ENCODE data around the gene UBE2N. TPM values are rescaled to one million over a fixed set of nuclear protein-coding genes. Genes with fewer than 3 reads are reported as not detected.

UBE2N gene
- polyA plus RNA-seq, 1 experiment, result 159 TPM

DNA sequence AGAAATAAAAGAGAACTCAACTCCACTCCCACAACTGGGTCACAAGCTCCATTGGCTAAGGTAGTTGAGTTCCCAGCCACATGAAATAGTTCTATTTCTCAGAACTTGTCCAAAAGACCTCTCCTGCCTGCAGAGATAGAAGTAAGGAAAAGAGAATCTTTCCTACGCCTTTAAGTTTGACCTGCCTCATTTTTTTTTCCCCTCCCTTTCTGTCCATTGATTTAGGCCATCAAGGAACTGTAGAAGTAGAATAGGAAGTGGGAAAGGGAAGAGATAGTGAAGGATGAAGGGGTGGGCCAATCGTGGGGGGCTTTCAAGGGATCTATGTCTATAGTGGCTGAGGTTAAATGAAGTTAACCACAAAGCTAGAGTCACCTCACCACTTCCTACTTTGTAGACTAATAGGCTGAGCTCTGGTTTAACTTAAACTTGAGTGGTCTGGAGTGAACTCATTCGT lies 77.9 kb downstream of the UBE2N start:
- no peak for DNase-seq (ENCODE audit: low read depth, low spot score)
- POLR2A ChIA-PET, result no interaction called here
- Histone ChIP-seq H3K9me3 (ENCODE audit: control insufficient read depth, insufficient read depth, low read length) (no peaks in the 10 kb centered on the region), H3K27ac (ENCODE audit: low read depth, low read length) (no peak overlapping the region), H3K4me3 (ENCODE audit: low read depth, low read length) (no peak overlapping the region), H3K27me3 (ENCODE audit: control insufficient read depth, insufficient read depth, low read length) (no peaks in the 10 kb centered on the region)
- TF ChIP-seq, protein P1, sequence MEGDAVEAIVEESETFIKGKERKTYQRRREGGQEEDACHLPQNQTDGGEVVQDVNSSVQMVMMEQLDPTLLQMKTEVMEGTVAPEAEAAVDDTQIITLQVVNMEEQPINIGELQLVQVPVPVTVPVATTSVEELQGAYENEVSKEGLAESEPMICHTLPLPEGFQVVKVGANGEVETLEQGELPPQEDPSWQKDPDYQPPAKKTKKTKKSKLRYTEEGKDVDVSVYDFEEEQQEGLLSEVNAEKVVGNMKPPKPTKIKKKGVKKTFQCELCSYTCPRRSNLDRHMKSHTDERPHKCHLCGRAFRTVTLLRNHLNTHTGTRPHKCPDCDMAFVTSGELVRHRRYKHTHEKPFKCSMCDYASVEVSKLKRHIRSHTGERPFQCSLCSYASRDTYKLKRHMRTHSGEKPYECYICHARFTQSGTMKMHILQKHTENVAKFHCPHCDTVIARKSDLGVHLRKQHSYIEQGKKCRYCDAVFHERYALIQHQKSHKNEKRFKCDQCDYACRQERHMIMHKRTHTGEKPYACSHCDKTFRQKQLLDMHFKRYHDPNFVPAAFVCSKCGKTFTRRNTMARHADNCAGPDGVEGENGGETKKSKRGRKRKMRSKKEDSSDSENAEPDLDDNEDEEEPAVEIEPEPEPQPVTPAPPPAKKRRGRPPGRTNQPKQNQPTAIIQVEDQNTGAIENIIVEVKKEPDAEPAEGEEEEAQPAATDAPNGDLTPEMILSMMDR (IDR thresholded peaks at IDR 0.05; ENCODE audit: low read depth, low read length), result no peak
- CTCF ChIA-PET, result interaction anchor here (0.7 kb wide), 1 partner anchor 8 kb away, joined by 4 read pairs; no protein-coding TSS in a partner anchor

DNA sequence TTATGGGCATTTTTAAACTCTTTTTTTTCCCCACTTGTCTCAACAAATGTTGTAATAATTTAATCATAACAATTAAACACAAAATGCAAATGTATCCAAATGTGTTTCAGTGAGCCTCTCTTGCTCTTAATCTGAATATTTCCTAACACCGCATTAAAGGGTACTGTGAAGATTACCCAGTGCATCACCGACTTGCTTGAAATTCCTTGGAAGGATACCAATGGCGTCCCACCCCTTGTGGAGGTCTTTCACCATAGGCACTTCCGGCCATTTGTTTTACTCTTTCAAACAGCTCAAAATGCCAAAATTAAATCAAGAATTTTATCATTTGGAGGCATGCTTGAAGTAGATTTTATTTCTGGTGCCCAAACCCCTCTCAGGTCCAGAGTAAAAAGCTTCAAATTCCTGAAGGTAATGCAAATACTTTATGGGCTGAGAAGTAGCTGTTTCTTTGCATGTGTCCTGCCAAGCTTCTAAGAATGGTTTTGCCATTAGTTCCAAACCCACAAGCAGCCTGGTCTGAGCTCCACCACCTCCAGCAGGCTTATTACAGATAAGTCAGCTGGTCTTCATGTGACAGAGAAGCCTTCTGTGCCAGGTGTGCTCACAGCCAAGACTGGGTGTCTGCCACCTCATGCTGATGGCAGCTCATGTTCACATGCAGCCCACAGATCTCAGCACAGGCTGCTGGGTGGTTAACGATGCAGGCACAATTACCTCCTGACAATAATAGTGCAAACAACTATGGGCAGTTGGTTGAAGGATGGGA lies 80.4 kb downstream of the UBE2N start:
- no peaks in the 10 kb centered on the region for H3K27me3 ChIP-seq (ENCODE audit: control insufficient read depth, insufficient read depth, low read length)
- TF ChIP-seq, protein P1 (IDR thresholded peaks at IDR 0.05; ENCODE audit: low read depth, low read length), result no peak
- H3K9me3 ChIP-seq (ENCODE audit: control insufficient read depth, insufficient read depth, low read length), result no peaks in the 10 kb centered on the region
- no peak for DNase-seq (ENCODE audit: low read depth, low spot score)
- H3K4me3 ChIP-seq (ENCODE audit: low read depth, low read length), result no peak overlapping the region
- POLR2A ChIA-PET, result no interaction called here
- no peak overlapping the region for H3K27ac ChIP-seq (ENCODE audit: low read depth, low read length)
- CTCF ChIA-PET, result interaction anchor here (0.5 kb wide), 1 partner anchor 12 kb away, joined by 3 read pairs; no protein-coding TSS in a partner anchor

DNA sequence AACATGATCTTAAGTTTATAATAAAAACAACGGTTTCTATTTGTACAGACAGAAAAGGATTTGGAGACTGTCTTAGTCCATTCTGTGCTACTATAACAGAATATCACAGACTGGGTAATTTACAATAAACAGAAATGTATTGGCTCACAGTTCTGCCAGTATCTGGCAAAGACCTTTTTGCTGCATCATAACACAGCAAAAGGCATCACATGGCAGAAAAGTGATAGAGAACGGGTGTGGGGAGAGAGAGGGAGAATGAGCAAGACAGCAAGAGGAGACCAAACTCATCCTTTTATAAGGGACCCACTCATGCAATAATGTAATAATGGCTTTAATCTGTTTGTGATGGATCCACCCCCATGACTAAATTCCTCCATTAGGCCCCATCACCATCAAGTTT lies 81.1 kb downstream of the UBE2N start:
- Histone ChIP-seq H3K9me3 (ENCODE audit: control insufficient read depth, insufficient read depth, low read length) (no peaks in the 10 kb centered on the region), H3K27me3 (ENCODE audit: control insufficient read depth, insufficient read depth, low read length) (no peaks in the 10 kb centered on the region), H3K4me3 (ENCODE audit: low read depth, low read length) (no peak overlapping the region), H3K27ac (ENCODE audit: low read depth, low read length) (no peak overlapping the region)
- no peak for DNase-seq (ENCODE audit: low read depth, low spot score)
- ChIA-PET CTCF (no interaction called here), POLR2A (no interaction called here)
- TF ChIP-seq, protein P1 (IDR thresholded peaks at IDR 0.05; ENCODE audit: low read depth, low read length), result no peak

DNA sequence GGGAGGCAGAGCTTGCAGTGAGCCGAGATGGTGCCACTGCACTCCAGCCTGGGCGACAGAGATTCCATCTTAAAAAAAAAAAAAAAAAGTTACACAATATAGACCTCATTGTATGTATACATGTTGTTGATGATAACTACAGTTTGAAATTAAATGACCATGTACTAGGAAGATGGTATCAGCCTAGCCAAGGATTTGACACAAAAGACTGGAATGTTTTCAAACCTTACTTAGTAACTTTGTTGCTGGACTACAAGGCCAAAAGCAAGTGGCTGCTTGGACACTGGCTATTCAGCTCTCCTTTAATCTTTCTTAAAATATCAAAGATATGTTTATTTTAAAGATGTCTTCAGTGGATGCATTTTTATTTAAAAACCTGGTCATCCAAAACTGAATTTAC lies 82.9 kb downstream of the UBE2N start:
- H3K9me3 ChIP-seq (ENCODE audit: control insufficient read depth, insufficient read depth, low read length), result no peaks in the 10 kb centered on the region
- CTCF ChIA-PET, result interaction anchor here (0.5 to 1.0 kb wide), 3 partner anchors 60 to 367 kb away, joined by 3 to 4 read pairs (median 3); no protein-coding TSS in a partner anchor
- H3K27me3 ChIP-seq (ENCODE audit: control insufficient read depth, insufficient read depth, low read length), result no peaks in the 10 kb centered on the region
- no peak for DNase-seq (ENCODE audit: low read depth, low spot score)
- no peak overlapping the region for H3K4me3 ChIP-seq (ENCODE audit: low read depth, low read length)
- no peak overlapping the region for H3K27ac ChIP-seq (ENCODE audit: low read depth, low read length)
- TF ChIP-seq, protein P1 (IDR thresholded peaks at IDR 0.05; ENCODE audit: low read depth, low read length), result no peak
- POLR2A ChIA-PET, result interaction anchor here (0.8 kb wide), 1 partner anchor 18 kb away, joined by 4 read pairs; no protein-coding TSS in a partner anchor

DNA sequence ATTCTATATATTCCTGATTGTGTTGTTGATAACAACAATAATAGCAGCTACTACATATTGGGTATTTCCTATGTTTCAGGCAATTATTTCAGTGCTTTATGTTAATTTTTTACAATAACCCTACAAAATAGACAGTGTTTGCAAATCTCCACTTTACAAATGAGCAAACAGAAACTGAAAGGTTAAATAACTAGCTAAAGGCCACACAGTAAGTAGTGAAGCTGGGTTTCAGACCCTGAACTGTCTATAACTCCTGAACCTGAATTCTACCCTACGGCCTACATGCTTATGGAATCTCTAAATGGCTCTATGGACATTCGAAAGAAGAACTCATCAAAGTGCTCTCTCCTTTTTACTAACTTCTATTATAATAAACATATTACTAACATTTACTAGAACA lies 83.7 kb downstream of the UBE2N start:
- DNase-seq (ENCODE audit: low read depth, low spot score), result no peak
- Histone ChIP-seq H3K27me3 (ENCODE audit: control insufficient read depth, insufficient read depth, low read length) (no peaks in the 10 kb centered on the region), H3K27ac (ENCODE audit: low read depth, low read length) (no peak overlapping the region), H3K9me3 (ENCODE audit: control insufficient read depth, insufficient read depth, low read length) (no peaks in the 10 kb centered on the region), H3K4me3 (ENCODE audit: low read depth, low read length) (no peak overlapping the region)
- CTCF ChIA-PET, result interaction anchor here (0.5 to 1.0 kb wide), 3 partner anchors 41 to 229 kb away, joined by 3 read pairs; no protein-coding TSS in a partner anchor
- TF ChIP-seq, protein P1 (IDR thresholded peaks at IDR 0.05; ENCODE audit: low read depth, low read length), result no peak
- POLR2A ChIA-PET, result no interaction called here
